Activated T-cell treated with anti-CD3 and anti-CD28 coated beads, Interleukin-2, amount 50 U/mL, for 72 hours (primary cell): ENCODE results near the gene CREB3L2. TPM values are rescaled to one million over a fixed set of nuclear protein-coding genes. Genes with fewer than 3 reads are reported as not detected.

ENCODE experiments used
- ATAC-seq, 2 donors: fragments of 150-1000 bp; cut with Tn5 transposase; replicated peaks in 1 of 2; 2 replicates each; pipeline ENCODE4 v1.10.0; 2021; ENCODE audit warnings: moderate library complexity in 2 of 2, mild to moderate bottlenecking in 1 of 2
- DNase-seq, 2 donors: peaks; one replicate each; pipeline ENCODE4 v3.0.0; 2021 to 2022; ENCODE audit warnings: mixed read lengths in 1 of 2
- H3K27ac Mint-ChIP-seq: one replicate; pipeline ENCODE4 v1.8.0; 2022; ENCODE audit warnings: mild to moderate bottlenecking, moderate library complexity, mixed read lengths
- H3K27me3 Mint-ChIP-seq: one replicate; pipeline ENCODE4 v1.8.0; 2022; ENCODE audit warnings: low read depth, mixed read lengths
- H3K36me3 Mint-ChIP-seq, 2 donors: one replicate each; pipeline ENCODE4 v1.8.0; 2022; ENCODE audit warnings: mixed read lengths in 2 of 2, mild to moderate bottlenecking in 1 of 2; ENCODE audit not compliant: insufficient read depth in 2 of 2
- H3K4me1 Mint-ChIP-seq: one replicate; pipeline ENCODE4 v1.8.0; 2022; ENCODE audit warnings: low read depth, mixed read lengths
- H3K4me3 Mint-ChIP-seq, 2 donors: one replicate each; pipeline ENCODE4 v1.8.0; 2022; ENCODE audit warnings: mild to moderate bottlenecking in 2 of 2, mixed read lengths in 2 of 2, moderate library complexity in 2 of 2
- H3K9me3 Mint-ChIP-seq, 2 donors: one replicate each; pipeline ENCODE4 v1.8.0; 2022; ENCODE audit warnings: mixed read lengths in 2 of 2
- total RNA-seq, 2 donors: library from RNA; stranded (reverse); gene quantifications; one replicate each; pipeline ENCODE4 v1.2.3, GENCODE V29; 2022

CREB3L2 gene
- total RNA-seq, 2 donors from 2014 or later, result 49.4 to 55.1 TPM

DNA sequence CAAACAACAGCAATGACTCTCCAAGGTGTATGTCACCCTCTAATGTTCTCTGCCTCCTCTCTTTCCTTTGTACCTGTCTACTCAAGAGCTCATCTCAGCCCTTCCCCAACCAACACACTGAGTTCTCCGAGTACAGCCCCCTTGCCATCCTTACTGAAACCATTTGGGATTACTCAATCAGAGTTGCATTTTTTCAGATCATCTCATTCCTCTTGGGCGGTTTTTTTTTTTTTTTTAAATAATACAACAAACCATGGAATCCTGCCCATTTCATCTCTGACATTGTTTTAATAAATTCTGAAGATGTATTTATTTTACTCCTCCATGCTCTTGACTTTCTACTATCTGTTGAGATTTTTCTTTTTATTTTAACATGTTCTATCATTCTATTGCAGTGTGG, 4.2 kb upstream of the CREB3L2 start:
- H3K4me3 Mint-ChIP-seq, result no peak overlapping the region
- DNase-seq, result no peak
- peaks cover 10% of the 10 kb centered on the region for H3K27me3 Mint-ChIP-seq
- peaks cover under 1 to 3% of the 10 kb centered on the region in 2 donors for H3K36me3 Mint-ChIP-seq
- H3K4me1 Mint-ChIP-seq, result peaks cover 10% of the 10 kb centered on the region
- no peak overlapping the region for H3K27ac Mint-ChIP-seq
- ATAC-seq, result no peak
- H3K9me3 Mint-ChIP-seq, result no peaks in the 10 kb centered on the region

DNA sequence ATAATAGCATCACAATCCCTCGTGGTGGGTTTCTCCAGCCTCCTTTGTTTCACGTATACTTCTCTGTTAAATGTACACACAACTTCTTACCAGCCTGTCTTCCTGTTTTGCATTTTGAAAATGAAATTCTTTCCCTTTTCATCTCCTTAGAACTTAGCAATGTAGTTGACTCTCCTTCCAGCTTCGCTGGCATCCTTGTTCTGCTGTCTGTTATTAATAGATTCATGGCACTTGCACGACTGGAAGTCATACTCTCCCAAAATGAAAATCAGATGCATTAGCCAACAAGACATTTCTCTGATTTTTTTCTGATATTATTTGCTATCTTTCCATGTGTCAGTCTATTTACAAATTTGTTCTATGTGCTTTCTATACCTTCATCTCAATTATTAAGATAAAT, 3.0 kb upstream of the CREB3L2 start:
- peaks cover 1 to 3% of the 10 kb centered on the region in 2 donors for H3K36me3 Mint-ChIP-seq
- DNase-seq (no peak), ATAC-seq (no peak)
- H3K9me3 Mint-ChIP-seq, result no peaks in the 10 kb centered on the region
- H3K27ac Mint-ChIP-seq, result no peak overlapping the region
- H3K4me1 Mint-ChIP-seq, result peaks cover 19% of the 10 kb centered on the region
- H3K4me3 Mint-ChIP-seq, result no peak overlapping the region
- peaks cover 10% of the 10 kb centered on the region for H3K27me3 Mint-ChIP-seq

DNA sequence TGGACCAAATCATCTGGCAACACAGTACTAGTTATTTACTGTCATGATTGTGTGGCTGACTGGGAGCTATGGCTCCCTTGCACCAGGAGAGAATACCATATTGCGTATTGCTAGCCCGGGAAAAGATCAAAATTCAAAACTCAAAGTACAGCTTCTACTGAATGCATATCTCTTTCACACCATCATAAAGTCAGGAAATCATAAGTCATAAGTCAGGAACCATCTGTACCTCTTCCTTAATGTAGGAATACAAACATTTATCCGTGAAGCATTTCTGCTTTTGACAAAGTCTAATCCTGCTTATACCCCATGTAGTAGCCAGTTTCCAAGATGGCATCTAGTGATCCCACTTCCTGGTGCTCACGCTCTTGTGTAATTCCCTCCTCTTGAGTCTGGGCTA, 2.2 kb upstream of the CREB3L2 start:
- Mint-ChIP-seq H3K27ac (no peak overlapping the region), H3K36me3 (peaks cover 1 to 5% of the 10 kb centered on the region in 2 donors), H3K27me3 (peaks cover 3% of the 10 kb centered on the region), H3K4me3 (no peak overlapping the region), H3K4me1 (peaks cover 28% of the 10 kb centered on the region), H3K9me3 (no peaks in the 10 kb centered on the region)
- ATAC-seq (no peak), DNase-seq (no peak)

DNA sequence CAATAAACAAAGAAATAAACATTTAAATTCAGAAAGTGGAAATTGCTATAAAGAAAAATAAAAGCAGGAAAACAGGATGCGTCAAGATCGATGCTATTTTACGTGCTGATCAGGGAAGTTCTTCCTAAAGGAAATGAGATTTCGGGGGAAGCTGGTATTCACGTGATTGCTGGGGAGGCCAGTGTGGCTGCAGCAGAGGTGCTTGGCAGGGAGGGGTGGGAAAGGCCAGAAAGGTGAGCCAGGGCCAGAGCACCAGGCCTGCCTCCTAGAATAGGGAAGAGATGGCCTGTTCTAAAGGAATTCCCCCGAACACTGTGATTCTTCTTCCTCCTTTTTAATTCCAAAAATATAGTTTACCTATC, 923 bp upstream of the CREB3L2 start:
- Mint-ChIP-seq H3K27ac (peak overlapping the region; percentile 66), H3K9me3 (no peaks in the 10 kb centered on the region), H3K4me3 (peak overlapping the region; percentile 96 to 98), H3K36me3 (peaks cover 1 to 9% of the 10 kb centered on the region in 2 donors), H3K4me1 (peaks cover 37% of the 10 kb centered on the region), H3K27me3 (no peaks in the 10 kb centered on the region)
- ATAC-seq, result no peak
- no peak for DNase-seq

DNA sequence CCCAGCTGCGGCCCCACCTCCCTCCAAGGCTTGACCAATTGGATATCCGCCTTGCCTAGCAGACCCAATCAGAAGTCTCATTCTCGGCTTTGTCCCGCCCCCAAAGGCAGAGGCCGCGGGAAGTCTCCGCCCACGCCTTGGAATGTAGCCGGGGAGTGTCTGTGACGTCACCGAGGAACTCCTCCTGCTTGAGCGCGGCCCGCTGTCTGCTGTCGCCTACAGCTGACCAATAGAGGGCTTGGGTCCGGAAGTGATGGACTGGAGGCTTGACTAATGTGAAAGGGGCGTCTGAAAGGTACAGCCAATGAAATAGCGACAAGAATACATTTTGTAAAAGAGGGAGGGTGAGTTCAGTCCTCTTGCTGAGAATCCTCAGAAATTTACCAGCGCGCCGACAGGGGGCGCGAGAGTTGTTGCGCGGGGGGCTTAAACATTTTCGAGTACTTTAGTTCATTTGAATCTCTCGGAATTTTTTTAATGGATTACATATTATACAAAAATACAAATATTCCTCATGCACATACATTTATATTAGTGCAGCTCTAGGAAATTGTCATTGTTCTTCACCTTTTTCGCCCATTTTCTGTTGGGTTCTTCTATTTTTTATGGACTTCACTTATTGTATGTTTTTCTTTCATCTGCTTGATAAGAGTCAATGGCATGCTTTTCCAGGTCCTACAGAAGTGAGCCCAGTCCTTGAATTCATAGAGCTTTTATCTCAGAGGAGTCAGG, 376 bp upstream of the CREB3L2 start:
- ATAC-seq (peak; percentile 94 to 95), DNase-seq (peak; percentile 97 to 98)
- H3K4me1 Mint-ChIP-seq, result peaks cover 39% of the 10 kb centered on the region
- H3K9me3 Mint-ChIP-seq, result no peaks in the 10 kb centered on the region
- peak overlapping the region; percentile 96 to 98 for H3K4me3 Mint-ChIP-seq
- H3K27me3 Mint-ChIP-seq, result no peaks in the 10 kb centered on the region
- H3K36me3 Mint-ChIP-seq, result peaks cover 1 to 9% of the 10 kb centered on the region in 2 donors
- H3K27ac Mint-ChIP-seq, result peak overlapping the region; percentile 98

DNA sequence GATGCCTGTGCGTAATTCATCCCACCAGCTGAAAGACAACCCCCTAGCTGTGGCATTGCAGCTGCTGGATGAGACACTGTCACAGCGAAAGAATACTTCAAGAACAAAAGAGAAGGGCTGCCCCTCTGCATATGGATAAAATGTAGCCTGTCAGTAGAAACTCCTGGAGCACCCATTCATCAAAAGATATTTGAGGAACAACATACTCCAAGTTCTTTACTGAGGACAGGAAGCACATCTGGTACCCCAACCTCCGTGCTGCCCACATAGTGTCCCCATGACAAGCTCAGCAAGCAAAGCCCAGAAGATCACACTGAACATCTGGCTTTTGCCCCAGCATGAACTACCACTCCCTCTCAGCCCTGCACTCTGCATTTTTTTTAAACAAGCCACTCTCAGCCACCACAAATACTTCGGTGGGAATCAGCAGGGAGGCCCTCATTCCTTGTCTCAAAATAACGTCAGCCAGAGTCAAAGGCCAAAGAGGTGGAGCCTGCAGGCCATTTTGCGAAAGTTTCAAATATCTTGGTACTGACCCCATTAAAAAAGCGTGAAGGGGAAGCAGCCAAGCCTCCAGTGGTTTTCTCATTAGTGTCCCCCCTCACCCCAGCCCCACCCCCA, 1.7 kb downstream of the CREB3L2 start:
- ATAC-seq (no peak), DNase-seq (peak in 1 of 2 donors; percentile 11)
- peaks cover 52% of the 10 kb centered on the region for H3K4me1 Mint-ChIP-seq
- no peaks in the 10 kb centered on the region for H3K9me3 Mint-ChIP-seq
- H3K36me3 Mint-ChIP-seq, result peaks cover 1 to 12% of the 10 kb centered on the region in 2 donors
- peak overlapping the region; percentile 98 for H3K27ac Mint-ChIP-seq
- H3K27me3 Mint-ChIP-seq, result no peaks in the 10 kb centered on the region
- peak overlapping the region; percentile 96 to 98 for H3K4me3 Mint-ChIP-seq

DNA sequence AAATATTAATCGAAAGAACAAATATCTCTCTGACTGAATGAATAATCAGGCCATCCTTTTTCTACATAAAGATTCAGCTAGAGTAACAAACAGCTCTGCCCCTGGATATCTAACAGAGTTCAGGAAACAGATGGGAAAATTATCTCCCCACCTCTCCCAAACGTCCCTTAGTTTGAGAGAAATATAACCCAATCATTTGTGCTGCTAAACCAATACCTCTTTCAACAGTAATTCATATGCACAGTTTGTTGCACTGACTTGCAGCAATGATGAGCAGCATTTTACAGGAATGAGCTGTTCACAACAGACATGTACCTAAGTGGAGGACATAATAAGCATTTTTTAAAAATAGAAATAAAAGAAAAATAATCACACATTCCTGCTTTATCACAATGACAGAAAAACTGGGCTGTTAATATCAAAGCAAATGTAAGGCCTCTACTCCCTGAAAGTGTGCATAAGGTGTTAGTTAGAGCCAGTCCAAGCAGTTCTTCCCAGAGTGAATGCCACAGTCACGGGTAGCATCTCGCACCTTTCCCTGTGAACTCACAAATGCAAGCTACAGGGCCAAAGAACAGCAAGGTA, 2.3 kb downstream of the CREB3L2 start:
- Mint-ChIP-seq H3K36me3 (peaks cover 1 to 12% of the 10 kb centered on the region in 2 donors), H3K27me3 (no peaks in the 10 kb centered on the region), H3K27ac (peak overlapping the region; percentile 98), H3K9me3 (no peaks in the 10 kb centered on the region), H3K4me1 (peaks cover 52% of the 10 kb centered on the region), H3K4me3 (peak overlapping the region; percentile 96 to 98)
- DNase-seq, result no peak
- no peak for ATAC-seq

DNA sequence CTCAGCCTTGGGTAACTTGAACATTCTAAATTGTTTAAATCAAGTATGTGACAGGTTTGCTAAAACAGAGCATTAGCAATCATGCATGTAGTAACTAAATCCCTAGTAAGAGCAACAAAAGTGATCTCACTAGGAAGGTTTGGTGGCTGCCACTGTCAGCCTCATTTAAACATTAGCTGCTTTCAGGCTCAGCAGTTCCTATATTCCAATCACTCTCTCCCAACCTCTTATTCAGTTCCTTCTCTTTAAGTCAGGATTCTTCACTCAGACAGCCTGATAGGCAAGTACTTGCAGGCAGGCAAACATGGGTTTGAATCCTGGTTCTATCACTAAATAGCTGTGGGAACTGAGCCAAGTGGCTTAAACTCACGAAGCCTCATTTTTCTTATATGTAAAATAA, 3.6 kb downstream of the CREB3L2 start:
- no peaks in the 10 kb centered on the region for H3K27me3 Mint-ChIP-seq
- peak overlapping the region in 1 of 2 donors; percentile 13 for H3K4me3 Mint-ChIP-seq
- no peak overlapping the region for H3K27ac Mint-ChIP-seq

DNA sequence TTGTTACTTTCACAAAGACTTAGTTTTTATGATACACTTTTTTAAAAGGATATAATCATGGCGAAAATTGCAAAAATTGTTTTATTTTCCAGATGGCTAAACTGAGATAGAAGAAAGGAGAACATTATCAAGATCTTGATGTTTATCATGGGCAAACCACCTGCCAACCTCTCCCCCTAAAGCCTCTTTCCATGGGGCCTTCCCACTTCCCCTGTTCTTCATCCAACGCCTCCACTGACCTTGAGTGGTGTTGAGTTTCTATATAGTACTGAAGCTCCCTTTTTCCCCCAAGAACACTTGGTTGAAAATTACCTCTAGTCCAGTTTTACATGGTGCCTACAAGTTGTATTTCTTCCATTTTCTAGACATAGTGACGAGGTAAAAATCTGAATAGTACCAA, 5.0 kb downstream of the CREB3L2 start:
- Mint-ChIP-seq H3K4me1 (peaks cover 64% of the 10 kb centered on the region), H3K9me3 (no peaks in the 10 kb centered on the region), H3K27ac (no peak overlapping the region), H3K36me3 (peaks cover 1 to 11% of the 10 kb centered on the region in 2 donors), H3K27me3 (no peaks in the 10 kb centered on the region), H3K4me3 (peak overlapping the region; percentile 3 to 43)
- DNase-seq (no peak), ATAC-seq (no peak)

More for the DNA sequence above, 3.6 kb downstream of the CREB3L2 start:
- ATAC-seq (no peak), DNase-seq (no peak)
- Mint-ChIP-seq H3K36me3 (peaks cover 1 to 12% of the 10 kb centered on the region in 2 donors), H3K4me1 (peaks cover 60% of the 10 kb centered on the region), H3K9me3 (no peaks in the 10 kb centered on the region)

DNA sequence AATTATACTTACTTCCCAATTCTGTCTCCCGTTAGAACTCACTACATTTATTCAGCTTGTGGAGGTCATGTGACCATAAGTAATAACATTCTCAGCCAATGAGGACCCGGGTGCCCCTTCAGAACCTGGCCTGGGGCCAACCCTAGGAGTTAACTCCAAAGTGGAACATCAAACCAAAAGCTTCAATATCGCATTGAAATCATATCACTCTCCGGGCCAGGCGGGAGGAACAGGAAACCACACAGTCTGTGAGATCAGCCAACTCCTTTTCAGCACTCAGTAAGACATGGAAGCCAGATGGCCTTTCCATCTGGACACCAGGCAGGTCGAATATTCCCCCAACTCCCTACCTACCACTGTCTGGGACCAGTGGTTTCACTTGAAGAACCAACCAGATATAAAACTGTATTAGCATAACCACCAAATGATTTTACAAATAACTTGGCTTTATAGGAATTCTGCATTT, 5.5 kb downstream of the CREB3L2 start:
- Mint-ChIP-seq H3K27ac (no peak overlapping the region), H3K27me3 (no peaks in the 10 kb centered on the region), H3K36me3 (peaks cover 1 to 8% of the 10 kb centered on the region in 2 donors), H3K9me3 (no peaks in the 10 kb centered on the region), H3K4me1 (peaks cover 66% of the 10 kb centered on the region), H3K4me3 (peak overlapping the region; percentile 24 to 28)
- no peak for ATAC-seq
- DNase-seq, result no peak

DNA sequence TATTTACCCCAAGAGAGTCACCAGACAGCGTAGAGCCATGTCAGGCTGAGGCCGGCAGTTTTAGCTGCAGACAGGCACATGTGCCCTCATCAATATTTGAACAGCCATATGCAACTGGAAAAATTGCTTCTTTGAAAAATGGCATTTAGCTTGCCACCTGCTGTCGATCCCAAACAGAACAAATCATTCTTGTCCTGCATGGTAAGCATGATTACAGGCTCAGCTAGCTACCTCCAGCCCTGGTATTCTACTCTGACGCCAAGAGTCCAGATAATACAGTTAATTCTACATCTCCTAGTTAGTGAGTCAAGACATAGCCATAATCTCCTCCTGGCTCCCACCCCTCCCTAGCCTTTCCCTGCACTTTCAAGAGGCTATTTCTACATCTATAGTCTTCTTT, 7.7 kb downstream of the CREB3L2 start:
- Mint-ChIP-seq H3K9me3 (no peaks in the 10 kb centered on the region), H3K27ac (no peak overlapping the region), H3K36me3 (peaks cover 0 to 8% of the 10 kb centered on the region in 2 donors), H3K4me1 (peaks cover 50% of the 10 kb centered on the region), H3K4me3 (no peak overlapping the region), H3K27me3 (no peaks in the 10 kb centered on the region)
- no peak for DNase-seq
- ATAC-seq, result no peak

DNA sequence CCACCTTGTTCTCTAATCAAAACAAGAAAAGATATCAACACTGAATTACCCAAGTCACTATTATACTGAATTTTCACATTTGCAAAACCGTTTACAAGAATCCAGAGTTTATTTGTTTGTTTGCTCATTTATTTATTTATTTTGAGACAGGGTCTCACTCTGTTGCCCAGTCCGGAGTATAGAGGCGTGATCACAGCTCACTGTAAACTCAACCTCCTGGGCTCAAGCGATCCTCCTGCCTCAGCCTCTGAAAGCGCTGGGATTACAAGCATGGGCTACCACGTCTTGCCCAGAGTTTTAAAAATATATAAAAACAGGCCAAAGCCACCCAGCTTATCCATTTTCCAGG, 8.5 kb downstream of the CREB3L2 start:
- ATAC-seq, result no peak
- no peaks in the 10 kb centered on the region for H3K27me3 Mint-ChIP-seq
- peaks cover 0 to 3% of the 10 kb centered on the region in 2 donors for H3K36me3 Mint-ChIP-seq
- peak overlapping the region; percentile 9 for H3K27ac Mint-ChIP-seq
- H3K4me1 Mint-ChIP-seq, result peaks cover 41% of the 10 kb centered on the region
- no peak for DNase-seq
- H3K4me3 Mint-ChIP-seq, result peak overlapping the region in 1 of 2 donors; percentile 38
- H3K9me3 Mint-ChIP-seq, result no peaks in the 10 kb centered on the region
